ENCODE results near the gene POU2AF1.

POU2AF1 gene

DNA sequence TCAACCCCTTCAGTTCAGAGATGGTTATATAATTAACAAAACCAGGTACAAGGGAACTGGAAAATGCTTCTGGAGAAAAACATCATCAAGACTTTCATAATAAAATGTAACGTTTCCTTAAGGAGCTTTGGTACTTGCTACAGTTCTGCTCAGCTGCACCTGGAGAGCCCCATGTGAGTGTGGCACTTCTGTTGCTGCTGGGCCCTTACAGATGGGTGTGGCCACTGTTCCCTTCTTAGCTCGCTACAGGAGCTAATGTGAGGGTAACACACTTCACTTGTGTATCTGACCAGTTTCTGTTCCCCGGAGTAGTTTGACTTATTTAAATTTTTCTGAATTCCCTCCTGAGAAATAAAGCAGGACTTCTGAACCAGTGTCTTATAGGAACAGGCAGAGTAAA lies 76.8 kb downstream of the POU2AF1 start:
- H3K4me1 ChIP-seq (ENCODE audit: control insufficient read depth, low read depth, low read length) = peaks cover 19% of the 10 kb centered on the region
- H3K36me3 ChIP-seq (ENCODE audit: control insufficient read depth, low read depth, low read length) = no peaks in the 10 kb centered on the region
- H3K4me3 ChIP-seq (ENCODE audit: low read length) = no peak overlapping the region
- H3K9me3 ChIP-seq (ENCODE audit: control insufficient read depth, low read depth, low read length) = no peaks in the 10 kb centered on the region
- H3K27me3 ChIP-seq (ENCODE audit: control insufficient read depth, insufficient read depth, low read length) = peaks cover 38% of the 10 kb centered on the region
- H3K9ac ChIP-seq (ENCODE audit: low read length) = no peak overlapping the region
- H3K27ac ChIP-seq (ENCODE audit: low read length) = no peak overlapping the region
